Measurements from ENCODE around the gene APBA2. TPM values are rescaled to one million over a fixed set of nuclear protein-coding genes. Genes with fewer than 3 reads are reported as not detected.

The APBA2 gene
- total RNA-seq, 4 donors from 2014 or later = 5.4 to 15.3 (median 10.4) TPM

- Histone ChIP-seq H3K36me3 (no peaks in the 10 kb centered on the region), H3K4me1 (peaks cover 6 to 13% (median 12%) of the 10 kb centered on the region in 4 donors), H3K27me3 (peaks cover 0 to 20% (median 3%) of the 10 kb centered on the region in 4 donors), H3K9me3 (no peaks in the 10 kb centered on the region), H3K27ac (replicated peaks in 1 of 4) (no peak overlapping the region), H3K4me3 (no peak overlapping the region)
- 88% methylated on average over 15 of the region's 15 CpGs for WGBS
- DNase-seq (ENCODE audit: extremely low spot score) = no peak
- intact Hi-C loops (cut with DNase I) = no loop called here
- no peak for TF ChIP-seq POLR2A (IDR thresholded peaks at IDR 0.05; ENCODE audit: low read depth)
- TF ChIP-seq EP300 (IDR thresholded peaks at IDR 0.05) = no peak
- no peak for TF ChIP-seq POLR2AphosphoS5 (IDR thresholded peaks at IDR 0.05)
- no peak for TF ChIP-seq CTCF (IDR thresholded peaks at IDR 0.05)
These were observed 5.1 kb downstream of the APBA2 start for GRCh38 chr15:28890711-28891495.

DNA sequence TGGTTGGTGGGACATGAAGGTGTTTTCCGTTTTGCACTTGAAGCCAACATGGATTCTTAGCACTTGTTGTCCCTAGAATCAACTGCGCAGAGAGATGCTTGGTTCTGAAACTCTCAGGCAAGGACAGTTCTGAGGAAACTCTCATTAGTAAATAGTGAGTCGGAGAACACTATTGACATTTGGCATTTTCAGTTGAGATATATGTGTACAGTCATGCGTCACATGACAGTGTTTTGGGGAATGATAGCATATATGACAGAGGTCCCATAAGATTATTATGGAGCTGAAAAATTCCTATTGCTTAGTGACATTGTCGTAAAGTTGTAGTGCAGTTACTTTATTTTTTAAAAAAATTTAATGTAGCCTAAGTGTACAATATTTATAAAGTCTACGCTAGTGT, 5.8 kb downstream of the APBA2 start:
- Histone ChIP-seq H3K4me3 (no peak overlapping the region), H3K27me3 (peaks cover 0 to 13% (median 2%) of the 10 kb centered on the region in 4 donors), H3K9me3 (no peaks in the 10 kb centered on the region), H3K27ac (replicated peaks in 1 of 4) (no peak overlapping the region), H3K36me3 (no peaks in the 10 kb centered on the region), H3K4me1 (peaks cover 3 to 8% (median 6%) of the 10 kb centered on the region in 4 donors)
- intact Hi-C loops (cut with DNase I) = no loop called here
- 95% methylated on average over 6 of the region's 6 CpGs for WGBS
- DNase-seq (ENCODE audit: extremely low spot score) = no peak
- TF ChIP-seq POLR2A (IDR thresholded peaks at IDR 0.05; ENCODE audit: low read depth) (no peak), EP300 (IDR thresholded peaks at IDR 0.05) (no peak), POLR2AphosphoS5 (IDR thresholded peaks at IDR 0.05) (no peak), CTCF (IDR thresholded peaks at IDR 0.05) (no peak)

GRCh38 chr15:28892789-28893610, 7.2 kb downstream of the APBA2 start:
- no peak overlapping the region for H3K4me3 ChIP-seq
- no peaks in the 10 kb centered on the region for H3K36me3 ChIP-seq
- intact Hi-C loops (cut with DNase I) = no loop called here
- DNase-seq (ENCODE audit: extremely low spot score) = no peak
- H3K4me1 ChIP-seq = peaks cover 0 to 6% (median 0%) of the 10 kb centered on the region in 4 donors
- TF ChIP-seq EP300 (IDR thresholded peaks at IDR 0.05) = no peak
- no peak for TF ChIP-seq CTCF (IDR thresholded peaks at IDR 0.05)
- TF ChIP-seq POLR2A (IDR thresholded peaks at IDR 0.05; ENCODE audit: low read depth) = no peak
- TF ChIP-seq POLR2AphosphoS5 (IDR thresholded peaks at IDR 0.05) = no peak
- no peaks in the 10 kb centered on the region for H3K27me3 ChIP-seq
- no peak overlapping the region for H3K27ac ChIP-seq (replicated peaks in 1 of 4)
- WGBS = 38% methylated on average over 12 of the region's 12 CpGs
- no peaks in the 10 kb centered on the region for H3K9me3 ChIP-seq

- TF ChIP-seq EP300 (IDR thresholded peaks at IDR 0.05) (no peak), POLR2AphosphoS5 (IDR thresholded peaks at IDR 0.05) (no peak), POLR2A (IDR thresholded peaks at IDR 0.05; ENCODE audit: low read depth) (no peak), CTCF (IDR thresholded peaks at IDR 0.05) (no peak)
- H3K4me1 ChIP-seq = peaks cover 0 to 6% (median 0%) of the 10 kb centered on the region in 4 donors
- 90% methylated on average over 13 of the region's 13 CpGs for WGBS
- H3K27ac ChIP-seq (replicated peaks in 1 of 4) = no peak overlapping the region
- DNase-seq (ENCODE audit: extremely low spot score) = no peak
- H3K27me3 ChIP-seq = no peaks in the 10 kb centered on the region
- intact Hi-C loops (cut with DNase I) = no loop called here
- H3K9me3 ChIP-seq = no peaks in the 10 kb centered on the region
- no peaks in the 10 kb centered on the region for H3K36me3 ChIP-seq
- H3K4me3 ChIP-seq = no peak overlapping the region
These were observed 8.9 kb downstream of the APBA2 start for GRCh38 chr15:28894631-28895030.
